GM18517 (cell line): ENCODE data around the gene PLAAT3.
A peak's percentile ranks its signal among the peaks of the same experiment; 100 is the strongest.
"Not testable (repeated sequence)": the region's sequence is repeated elsewhere in the genome, so short reads cannot be mapped to it uniquely, and the experiment has no call there.

Experiments used
- ATAC-seq: cut with Tn5 transposase; IDR thresholded peaks from one replicate; pipeline ENCODE4 v1.9.1; 2021; ENCODE audit warnings: mild to moderate bottlenecking, moderate library complexity; ENCODE audit not compliant: unreplicated experiment

The PLAAT3 gene

DNA sequence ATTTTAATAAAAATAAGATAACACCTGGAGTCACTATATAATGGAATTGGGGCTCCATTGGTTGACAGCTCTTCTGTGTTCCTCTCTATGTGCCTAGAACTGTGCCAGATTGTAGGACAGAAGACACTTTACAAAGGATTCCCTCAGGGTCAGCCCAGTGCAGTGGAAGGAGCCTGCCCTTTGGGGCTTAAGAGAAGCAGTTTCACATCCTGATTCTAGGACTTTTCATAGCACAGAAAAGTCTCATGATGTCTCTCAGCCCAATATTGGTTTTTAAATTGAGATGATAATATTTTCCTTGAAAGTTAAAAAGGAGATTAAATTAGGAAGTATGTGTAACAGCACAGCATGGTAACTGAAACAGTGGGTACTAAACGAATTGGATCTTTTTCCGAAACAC, 70.5 kb downstream of the PLAAT3 start:
- no peak for ATAC-seq

DNA sequence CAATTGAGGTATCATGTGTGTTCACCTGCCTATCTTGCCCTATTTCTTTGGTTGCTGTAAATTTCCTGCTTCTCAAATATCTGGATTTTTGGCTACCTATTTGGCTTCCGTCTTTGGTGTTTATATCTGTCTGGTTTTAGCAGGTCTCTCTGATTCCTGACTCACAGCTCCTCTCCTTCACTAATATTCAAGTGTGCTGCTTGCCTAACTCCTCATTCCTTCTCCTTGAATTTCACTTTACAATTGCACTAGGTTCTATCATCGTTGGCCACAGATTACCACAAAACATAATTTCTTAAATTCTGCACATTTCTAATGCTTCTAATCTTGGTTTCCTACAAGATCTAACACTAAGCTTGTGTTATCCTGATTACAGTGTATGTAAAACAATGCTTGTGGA, 71.7 kb downstream of the PLAAT3 start:
- not testable (repeated sequence) for ATAC-seq

DNA sequence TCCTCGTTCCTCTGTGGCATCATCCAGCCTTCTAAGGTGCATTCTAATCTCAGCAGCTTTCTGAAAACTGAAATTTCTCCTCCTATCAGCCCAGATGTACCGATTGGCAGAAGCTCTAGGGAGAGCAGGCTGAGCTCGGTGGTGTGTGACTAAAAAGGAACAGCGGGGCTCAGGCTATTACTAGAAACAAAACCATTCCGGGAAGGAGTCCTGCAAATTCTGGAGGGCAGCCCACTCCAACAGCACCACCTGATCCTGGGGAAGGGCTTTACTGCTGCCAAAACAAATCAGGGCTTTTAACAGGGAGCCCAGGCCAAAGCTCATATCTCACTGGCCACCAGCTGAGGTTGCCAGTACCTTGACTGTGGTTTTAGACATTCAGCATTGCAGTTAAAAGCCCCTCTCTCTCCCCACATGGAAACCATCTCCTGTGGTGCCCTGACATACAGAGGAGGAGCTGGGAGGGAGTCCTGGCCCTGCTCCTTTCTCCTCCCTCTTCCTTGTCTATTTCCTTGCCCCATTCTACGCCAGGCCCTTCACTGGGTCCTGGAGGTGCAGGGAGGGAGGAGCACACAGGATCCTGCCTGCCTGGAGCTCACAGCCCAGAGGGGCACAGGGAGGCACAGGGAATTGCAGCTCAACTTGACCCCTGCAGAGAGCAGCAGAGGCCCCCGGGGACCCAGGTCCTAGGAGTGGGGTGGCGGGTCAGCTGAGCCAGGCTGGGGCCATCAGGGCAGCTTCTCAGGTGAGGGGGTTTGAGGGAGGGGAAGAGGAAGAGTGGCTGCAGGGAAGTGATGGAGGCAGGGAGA, 76.7 kb downstream of the PLAAT3 start:
- ATAC-seq, result no peak

DNA sequence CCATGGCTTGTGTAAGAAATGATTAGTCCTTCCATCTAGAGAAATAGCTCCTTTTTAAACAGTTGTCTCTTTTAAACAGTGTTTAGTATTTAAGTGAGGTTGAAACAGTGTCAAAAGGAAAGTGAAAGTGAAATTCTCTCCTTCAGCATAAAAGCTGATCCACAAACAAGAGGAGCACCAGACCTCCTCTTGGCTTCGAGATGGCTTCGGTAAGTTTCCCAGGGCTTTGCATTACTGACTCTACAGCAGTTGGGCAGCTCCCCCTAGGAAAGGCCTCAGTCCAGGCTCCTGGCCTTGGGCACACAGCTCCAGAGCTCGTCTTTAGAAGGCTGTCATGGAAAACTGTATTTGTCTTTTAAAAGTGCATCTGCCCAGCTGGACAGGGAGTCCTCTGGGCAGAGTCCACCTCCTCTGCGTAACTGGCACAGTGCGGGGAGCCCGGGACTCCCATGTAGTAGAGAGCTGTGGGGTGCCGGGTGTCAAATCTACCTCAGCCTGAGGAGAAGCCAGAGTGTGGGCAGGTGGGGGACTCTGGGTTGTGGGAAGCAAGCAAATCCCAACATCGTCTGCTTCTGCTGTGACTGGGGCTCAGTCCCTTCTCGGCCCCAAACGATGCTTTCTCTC, 77.5 kb downstream of the PLAAT3 start, which contains the start of gene PLAAT4:
Gene PLAAT4 (plus strand): TSS at position 140 of the 624 bp plus-strand sequence. CDS start 61 bp downstream, at position 201.
- no peak for ATAC-seq

DNA sequence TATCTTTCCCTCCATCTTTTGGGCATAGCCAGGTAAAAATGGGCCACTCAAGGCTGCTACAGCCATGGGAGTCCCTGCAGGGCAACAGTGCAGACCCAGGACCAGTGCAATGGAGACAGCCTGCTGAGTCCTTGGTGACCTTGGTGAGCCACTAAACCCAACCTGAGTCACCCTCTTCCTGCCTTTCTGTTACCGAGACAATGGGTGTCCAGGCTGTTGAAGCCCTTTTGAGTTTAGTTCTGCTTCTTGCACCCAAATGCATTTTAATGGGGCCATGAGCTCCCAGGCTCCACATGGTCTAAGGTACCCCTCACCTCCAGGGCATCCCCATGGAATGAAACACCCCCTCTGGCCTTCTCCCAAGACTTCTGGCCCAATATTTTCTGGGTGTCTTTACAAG, 78.5 kb downstream of the PLAAT3 start:
- ATAC-seq, result no peak

DNA sequence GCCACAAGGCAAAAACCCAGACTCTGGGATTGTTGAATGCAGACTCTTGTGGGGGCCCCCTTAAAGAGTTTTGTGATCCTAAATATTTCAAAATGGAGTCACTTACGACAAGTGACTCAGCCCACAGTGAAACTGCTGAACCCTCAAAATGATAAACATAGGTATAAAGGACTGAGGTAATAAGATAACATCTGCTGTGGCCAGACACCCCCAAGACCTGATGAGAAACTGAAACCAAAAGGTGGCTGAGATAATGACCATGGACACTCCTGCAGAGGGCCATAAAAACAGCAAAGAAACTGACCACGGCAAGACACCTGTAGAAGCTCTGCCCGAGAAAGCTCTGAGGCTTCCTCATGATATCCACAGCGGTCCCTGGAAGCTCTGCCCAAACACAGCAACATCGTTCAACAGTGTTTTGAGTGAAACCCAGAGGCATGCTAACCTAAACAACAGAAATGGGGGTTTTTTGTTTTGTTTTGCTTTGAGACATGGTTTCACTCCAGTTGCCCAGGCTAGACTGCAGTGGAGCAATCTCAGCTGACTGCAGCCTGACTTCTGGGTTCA, 79.3 kb downstream of the PLAAT3 start:
- ATAC-seq, result peak; percentile 41

DNA sequence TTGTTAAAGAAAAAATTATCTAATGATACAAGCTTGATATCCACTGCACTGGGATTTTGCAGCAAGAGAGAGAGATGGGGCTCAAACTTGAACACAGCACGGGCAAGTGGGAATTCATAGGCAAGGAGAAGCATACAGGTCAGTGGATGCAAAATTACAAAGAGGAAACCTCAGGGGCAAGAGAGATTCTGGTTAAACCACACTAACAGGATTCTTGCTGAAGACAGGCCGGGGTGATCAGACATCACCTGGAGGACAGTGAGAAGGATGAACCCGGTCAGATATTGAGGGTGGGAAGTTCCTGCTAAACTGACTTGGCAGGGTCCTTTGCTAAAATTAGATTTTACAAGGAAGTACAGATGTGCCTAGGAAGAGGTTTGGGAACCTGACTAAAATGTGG, 80.2 kb downstream of the PLAAT3 start:
- ATAC-seq, result no peak

DNA sequence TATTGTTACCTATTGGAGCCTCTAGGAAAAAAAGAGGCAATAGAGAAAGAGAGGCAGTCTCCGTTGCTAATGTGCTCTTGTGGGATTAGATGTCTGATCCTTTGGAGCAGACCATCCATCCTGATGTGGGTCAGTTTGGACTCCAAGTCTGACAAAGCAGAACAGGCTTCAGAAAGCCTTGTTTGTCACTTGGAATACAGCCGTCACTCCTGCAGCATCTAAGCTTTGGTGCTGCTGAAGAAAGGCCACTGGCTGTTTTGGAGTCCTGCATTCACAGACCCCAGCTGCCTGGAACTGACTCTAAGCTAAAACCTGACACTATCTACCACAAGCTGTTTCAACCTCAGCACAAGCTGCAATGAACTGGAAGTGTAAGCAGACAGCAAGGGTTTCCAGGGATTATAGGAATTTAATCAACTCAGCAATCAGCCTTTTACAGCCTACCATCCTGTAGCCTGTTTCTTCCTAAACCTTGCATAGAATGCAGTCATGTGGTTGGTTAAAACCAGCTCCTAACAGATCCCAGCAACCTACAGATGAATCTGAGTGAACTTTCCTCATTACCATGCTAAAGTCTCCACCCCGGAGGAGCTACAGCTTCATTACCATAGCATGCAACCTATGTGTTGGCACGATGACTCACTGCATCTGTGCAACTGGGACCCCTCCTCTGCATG, 81.3 kb downstream of the PLAAT3 start:
- ATAC-seq, result no peak

DNA sequence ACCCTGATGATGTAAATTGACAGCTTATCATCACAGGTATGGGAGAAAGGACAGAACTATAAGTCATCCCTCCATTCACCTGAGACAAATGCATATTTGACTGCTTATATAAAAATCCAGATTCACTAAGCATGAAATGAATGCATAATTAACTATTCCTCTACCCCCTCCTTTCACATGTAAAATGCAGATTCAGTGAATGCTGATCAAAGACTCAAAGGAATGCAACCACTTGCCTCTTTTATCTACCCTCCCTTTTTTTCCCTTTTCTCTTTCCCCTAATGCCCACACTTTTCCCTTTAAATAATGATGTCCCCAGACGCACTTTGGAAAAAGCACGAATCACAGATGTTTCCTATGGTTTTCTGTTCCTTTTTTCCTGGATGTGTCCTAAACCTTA, 82.1 kb downstream of the PLAAT3 start:
- ATAC-seq, result no peak

DNA sequence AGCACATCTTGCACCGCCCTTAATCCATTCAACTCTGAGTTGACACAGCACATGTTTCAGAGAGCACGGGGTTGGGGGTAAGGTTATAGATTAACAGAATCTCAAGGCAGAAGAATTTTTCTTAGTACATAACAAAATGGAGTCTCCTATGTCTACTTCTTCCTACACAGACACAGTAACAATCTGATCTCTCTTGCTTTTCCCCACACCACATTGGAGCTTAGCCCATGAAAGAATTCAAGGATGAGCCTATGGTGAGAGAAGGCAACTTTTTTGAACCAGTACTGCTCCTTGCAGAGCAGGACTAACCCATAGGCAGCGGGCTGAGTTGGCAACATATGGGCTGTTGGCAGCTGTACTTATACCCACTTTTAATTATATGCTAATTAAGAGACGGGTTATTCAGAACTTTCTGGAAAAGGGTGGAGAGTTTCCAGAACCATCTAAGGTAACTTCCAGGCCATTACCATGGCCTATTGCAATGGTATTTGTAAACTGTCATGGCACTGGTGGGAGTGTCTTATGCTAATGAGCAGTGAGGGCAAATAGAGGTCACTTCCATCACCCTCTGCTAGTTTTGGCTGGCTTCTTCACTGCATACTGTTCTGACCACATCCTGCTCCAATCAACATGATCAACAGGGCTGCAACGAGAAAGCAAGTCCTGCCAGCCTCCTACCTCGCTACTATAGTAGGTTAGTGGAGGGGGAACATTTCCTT, 83.0 kb downstream of the PLAAT3 start:
- peak; percentile 92 for ATAC-seq

DNA sequence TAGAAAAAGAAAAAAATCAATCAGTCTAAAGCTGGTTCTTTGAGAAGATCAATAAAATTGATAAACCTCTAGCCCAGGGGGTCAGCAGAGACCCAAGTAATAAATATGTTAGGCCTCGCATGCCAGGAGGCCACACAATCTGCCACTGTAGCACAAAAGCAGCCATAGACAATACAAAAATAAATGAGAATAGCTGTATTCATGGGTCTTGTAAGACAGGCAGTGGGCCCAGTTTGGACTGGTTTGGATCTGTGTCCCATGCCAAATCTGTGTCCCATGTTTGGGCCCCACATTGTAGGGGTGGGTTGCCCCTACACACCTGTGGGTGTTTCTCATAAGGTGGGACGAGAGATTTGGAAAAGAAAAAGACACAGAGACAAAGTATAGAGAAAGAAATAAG, 84.2 kb downstream of the PLAAT3 start:
- ATAC-seq, result no peak

DNA sequence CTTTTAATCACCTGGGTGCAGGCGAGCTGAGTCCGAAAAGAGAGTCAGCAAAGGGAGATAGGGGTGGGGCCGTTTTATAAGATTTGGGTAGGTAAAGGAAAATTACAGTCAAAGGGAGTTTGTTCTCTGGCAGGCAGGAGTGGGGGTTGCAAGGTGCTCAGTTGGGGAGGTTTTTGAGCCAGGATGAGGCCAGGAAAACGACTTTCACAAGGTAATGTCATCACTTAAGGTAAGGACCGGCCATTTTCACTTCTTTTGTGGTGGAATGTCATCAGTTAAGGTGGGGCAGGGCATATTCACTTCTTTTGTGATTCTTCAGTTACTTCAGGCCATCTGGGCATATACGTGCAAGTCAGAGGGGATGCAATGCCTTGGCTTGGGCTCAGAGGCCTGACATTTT, 84.9 kb downstream of the PLAAT3 start:
- ATAC-seq, result not testable (repeated sequence)

DNA sequence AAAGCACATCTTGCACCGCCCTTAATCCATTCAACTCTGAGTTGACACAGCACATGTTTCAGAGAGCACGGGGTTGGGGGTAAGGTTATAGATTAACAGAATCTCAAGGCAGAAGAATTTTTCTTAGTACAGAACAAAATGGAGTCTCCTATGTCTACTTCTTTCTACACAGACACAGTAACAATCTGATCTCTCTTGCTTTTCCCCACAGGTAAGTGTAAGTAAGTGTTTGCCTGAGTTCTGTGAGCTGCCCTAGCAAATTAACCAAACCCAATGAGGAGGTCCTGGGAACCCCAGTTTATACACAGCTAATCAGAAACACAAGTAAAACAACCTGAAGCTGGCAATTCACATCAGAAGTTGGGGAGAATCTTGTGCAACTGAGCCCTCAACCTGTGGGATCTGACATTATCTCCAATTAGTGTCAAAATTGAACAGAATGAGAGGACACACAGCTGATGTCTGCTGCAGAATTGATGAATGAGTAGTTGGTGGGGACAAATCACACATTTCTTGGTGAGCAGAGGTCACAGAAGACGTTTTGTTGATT, 85.4 kb downstream of the PLAAT3 start:
- ATAC-seq, result not testable (repeated sequence)

DNA sequence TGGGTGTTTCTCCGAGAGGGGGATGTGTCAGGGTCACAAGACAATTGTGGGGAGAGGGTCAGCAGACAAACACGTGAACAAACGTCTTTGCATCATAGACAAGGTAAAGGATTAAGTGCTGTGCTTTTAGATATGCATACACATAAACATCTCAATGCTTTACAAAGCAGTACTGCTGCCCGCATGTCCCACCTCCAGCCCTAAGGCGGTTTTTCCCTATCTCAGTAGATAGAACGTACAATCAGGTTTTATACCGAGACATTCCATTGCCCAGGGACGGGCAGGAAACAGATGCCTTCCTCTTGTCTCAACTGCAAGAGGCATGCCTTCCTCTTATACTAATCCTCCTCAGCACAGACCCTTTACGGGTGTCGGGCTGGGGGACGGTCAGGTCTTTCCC, 86.1 kb downstream of the PLAAT3 start:
- not testable (repeated sequence) for ATAC-seq

DNA sequence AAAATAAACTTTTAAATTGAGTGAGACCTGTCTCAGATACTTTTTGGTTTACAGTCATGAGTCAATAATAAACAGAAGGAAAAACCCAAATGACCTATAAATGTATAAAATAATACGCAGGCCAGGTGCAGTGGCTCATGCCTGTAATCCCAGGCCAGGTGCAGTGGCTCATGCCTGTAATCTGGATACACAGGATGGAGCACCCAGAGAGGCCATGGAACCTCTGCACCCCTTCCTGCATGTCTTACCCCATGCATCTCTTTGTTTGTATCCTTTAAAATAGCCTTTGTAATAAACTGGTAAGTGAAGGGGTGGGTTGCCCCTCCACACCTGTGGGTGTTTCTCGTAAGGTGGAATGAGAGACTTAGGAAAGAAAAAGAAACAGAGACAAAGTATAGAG, 86.6 kb downstream of the PLAAT3 start:
- no peak for ATAC-seq
